Measurements from ENCODE around the gene RHBG. TPM values are rescaled to one million over a fixed set of nuclear protein-coding genes. Genes with fewer than 3 reads are reported as not detected.

RHBG gene
- total RNA-seq, 1 donor = not detected

DNA sequence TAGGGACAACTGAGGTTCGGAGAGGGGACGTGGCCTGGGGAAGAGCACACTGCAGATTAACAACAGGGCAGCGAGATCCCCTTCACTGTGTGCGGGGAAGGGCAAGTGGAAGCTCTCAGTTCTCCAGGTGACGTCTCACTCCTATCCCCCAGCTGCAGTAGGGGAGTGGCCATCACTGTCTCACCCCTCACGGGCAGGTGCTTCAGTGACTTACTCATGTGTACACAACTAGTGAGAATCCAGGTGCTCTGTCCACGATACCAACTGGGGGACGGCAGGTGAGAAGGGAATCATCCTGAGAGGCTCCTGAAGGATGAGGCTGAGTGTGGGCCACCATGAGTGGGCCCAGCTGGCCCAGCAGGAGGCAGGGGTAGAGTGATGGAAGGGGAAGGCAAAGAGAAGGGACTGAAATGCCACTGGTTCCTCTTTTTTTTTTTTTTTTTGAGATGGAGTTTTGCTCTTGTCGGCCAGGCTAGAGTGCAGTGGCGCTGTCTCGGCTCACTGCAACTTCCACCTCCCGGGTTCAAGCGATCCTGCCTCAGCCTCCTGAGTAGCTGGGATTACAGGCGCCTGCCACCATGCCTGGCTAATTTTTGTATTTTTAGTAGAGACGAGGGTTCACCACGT lies 25.9 kb downstream of the RHBG start:
- TF ChIP-seq, protein P1, sequence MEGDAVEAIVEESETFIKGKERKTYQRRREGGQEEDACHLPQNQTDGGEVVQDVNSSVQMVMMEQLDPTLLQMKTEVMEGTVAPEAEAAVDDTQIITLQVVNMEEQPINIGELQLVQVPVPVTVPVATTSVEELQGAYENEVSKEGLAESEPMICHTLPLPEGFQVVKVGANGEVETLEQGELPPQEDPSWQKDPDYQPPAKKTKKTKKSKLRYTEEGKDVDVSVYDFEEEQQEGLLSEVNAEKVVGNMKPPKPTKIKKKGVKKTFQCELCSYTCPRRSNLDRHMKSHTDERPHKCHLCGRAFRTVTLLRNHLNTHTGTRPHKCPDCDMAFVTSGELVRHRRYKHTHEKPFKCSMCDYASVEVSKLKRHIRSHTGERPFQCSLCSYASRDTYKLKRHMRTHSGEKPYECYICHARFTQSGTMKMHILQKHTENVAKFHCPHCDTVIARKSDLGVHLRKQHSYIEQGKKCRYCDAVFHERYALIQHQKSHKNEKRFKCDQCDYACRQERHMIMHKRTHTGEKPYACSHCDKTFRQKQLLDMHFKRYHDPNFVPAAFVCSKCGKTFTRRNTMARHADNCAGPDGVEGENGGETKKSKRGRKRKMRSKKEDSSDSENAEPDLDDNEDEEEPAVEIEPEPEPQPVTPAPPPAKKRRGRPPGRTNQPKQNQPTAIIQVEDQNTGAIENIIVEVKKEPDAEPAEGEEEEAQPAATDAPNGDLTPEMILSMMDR (IDR thresholded peaks at IDR 0.05; ENCODE audit: insufficient read depth, low read depth, low read length) = no peak
- no peak for DNase-seq (ENCODE audit: low read depth)

DNA sequence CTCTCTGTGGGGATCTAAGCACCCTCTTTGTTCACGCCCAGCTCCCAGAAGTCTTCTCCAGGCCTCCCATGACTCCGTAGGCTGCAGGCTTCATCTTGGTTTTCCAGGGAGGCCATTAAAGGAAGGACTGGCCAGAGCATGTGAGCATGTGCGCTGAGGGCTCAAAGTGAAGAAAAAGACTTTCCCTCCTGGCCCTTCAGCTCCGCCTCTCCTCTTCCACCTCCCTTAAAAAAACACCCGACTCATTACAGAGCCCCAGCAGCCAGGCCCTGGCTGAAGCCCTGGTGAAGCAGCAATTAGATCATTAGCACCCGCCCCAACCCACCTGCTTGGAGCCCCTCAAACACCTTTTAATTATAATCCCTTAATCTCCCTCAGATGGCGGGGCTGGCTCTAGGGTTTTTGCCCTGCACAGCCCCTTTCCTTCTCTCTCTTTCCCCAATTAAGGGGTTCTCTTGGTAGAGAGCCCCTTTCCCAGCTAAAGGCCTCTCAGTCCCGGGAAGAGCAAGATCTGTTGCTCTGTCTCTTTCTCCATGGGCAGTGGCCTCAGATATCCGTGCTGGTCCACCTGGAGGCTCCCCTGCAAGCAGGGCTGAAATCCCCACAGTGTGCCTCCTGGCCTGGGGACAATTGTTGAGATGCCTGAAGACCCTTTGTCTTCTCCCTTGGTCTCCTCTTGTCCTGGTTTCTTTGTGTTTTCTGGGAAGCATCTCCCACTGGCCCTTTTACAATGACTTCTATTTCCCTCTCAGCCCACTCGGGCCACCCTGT lies 30.5 kb downstream of the RHBG start:
- no peak for DNase-seq (ENCODE audit: low read depth)
- no peak overlapping the region for H3K4me3 ChIP-seq (ENCODE audit: low read depth, low read length)
- TF ChIP-seq, protein P1 (IDR thresholded peaks at IDR 0.05; ENCODE audit: insufficient read depth, low read depth, low read length) = no peak

More for the DNA sequence above, 25.9 kb downstream of the RHBG start:
- no peak overlapping the region for H3K4me3 ChIP-seq (ENCODE audit: low read depth, low read length)

DNA sequence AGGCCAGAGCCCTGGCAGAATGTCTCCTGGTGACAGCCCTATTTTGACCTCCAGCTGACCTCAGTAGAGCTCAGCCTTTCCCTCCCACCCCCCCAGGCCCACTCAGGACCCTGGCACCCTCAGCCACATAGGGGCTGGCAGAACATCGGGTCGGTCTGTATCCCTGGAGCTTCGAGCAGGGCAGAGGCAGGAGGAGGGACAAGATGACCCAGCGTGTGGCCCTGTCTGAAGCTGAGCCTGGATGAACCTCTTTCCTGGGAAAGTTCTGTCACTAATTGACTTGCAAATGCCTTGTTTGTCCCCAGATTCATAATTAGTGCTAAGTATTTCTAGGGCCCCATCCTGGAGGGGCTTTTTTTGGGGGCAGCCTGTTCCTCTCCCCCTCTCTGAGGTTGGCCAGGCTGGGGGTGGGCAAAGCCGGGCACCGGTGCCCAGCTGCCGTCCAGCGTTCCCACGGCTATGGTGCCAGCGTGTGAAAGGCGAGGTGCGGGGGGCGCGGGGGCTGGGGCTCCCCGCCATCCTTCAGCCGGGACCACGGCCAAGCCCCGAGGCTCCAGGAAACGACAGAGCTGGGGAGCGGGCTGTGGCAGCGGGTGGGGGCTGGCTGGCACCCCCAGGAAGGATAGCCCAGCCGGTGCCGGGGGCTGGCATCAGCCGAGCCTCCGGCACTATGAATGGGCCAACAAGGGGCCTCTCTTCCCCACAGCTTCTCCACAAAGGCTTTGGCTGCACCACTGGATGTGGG lies 31.4 kb downstream of the RHBG start:
- DNase-seq (ENCODE audit: low read depth) = no peak
- TF ChIP-seq, protein P1 (IDR thresholded peaks at IDR 0.05; ENCODE audit: insufficient read depth, low read depth, low read length) = no peak
- no peak overlapping the region for H3K4me3 ChIP-seq (ENCODE audit: low read depth, low read length)

DNA sequence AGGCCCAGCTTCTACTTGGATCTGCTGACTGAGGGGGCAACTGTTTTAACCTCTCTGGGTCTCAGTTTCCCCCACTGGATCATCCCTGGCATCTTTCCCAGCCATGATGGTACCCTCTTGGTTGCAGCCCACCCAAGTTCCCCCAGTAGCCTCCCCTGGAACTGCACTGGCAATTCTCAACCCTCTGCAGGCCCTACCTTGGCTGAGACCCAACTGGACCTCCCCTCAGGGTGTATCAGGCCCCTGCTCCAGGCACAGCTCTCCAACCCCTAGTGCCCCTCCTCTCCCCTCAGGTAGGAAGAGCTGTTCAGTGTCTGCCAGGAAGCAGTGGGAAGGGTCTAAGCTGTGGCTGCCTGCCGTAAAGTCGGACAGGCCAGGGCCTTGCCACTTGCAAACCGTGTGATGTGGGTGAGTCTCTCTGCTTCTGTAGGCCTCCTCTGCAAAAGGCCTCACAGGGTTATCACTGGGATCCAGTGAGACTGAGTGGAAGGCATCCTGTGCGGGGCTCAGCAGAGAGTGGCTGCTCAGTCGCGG lies 32.1 kb downstream of the RHBG start:
- DNase-seq (ENCODE audit: low read depth) = no peak
- H3K4me3 ChIP-seq (ENCODE audit: low read depth, low read length) = no peak overlapping the region
- TF ChIP-seq, protein P1 (IDR thresholded peaks at IDR 0.05; ENCODE audit: insufficient read depth, low read depth, low read length) = no peak

DNA sequence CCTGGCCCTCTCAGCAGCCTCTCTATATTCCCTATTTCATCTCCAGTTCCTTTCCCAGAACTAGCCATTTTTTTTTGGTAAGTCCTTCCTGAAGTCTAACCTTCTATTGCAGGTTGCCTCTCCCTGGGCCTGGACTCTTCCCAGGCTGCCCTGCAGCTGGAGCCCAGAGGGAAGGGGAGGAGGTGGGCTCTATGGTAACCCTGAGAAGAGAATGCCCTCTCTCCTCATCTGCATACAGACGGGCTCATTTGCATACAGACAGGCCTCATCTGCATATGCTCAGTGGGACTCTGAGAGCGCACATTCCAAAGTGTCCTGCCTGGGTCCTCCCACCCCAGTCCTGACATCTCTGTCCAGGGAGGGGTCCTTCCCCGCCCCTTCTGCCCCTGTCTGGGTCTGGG lies 32.7 kb downstream of the RHBG start:
- no peak overlapping the region for H3K4me3 ChIP-seq (ENCODE audit: low read depth, low read length)
- DNase-seq (ENCODE audit: low read depth) = no peak
- TF ChIP-seq, protein P1 (IDR thresholded peaks at IDR 0.05; ENCODE audit: insufficient read depth, low read depth, low read length) = no peak

DNA sequence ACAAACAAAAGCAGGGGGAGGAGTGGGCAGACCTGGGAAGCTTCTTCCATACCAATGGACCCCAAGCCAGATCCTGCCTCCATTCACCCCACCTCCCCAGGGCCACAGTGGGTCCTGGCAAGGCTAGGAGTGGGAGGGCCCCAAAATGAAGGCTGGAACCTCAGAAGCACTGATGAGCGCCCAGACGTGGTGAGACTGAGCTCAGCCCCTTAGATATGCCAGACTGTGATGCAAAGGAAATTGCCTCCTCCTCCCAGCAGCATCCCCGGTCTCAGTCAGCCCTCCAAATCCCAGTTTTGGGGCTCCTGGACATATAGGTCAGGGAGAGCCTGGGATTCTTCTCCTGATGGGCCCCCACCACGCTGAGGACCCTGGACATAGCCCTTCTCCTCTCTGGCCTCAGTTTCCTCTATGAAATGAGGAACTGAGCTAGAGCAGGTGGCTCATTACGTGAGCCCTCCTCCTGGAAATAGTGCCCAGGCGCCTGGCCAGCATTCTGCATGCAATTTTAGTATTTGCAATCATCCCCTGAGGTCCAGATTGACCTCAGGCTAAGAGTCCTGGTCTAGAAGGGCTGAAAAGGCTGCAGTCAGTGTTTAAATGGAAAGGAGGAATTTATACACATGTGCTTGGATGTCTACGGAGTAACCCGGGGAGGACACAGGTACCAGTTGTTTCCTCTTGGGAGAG lies 33.5 kb downstream of the RHBG start:
- TF ChIP-seq, protein P1 (IDR thresholded peaks at IDR 0.05; ENCODE audit: insufficient read depth, low read depth, low read length) = no peak
- no peak overlapping the region for H3K4me3 ChIP-seq (ENCODE audit: low read depth, low read length)
- no peak for DNase-seq (ENCODE audit: low read depth)
